NCI-H748 (cell line): ENCODE results near the gene ZNF160.
"Not testable (repeated sequence)": the region's sequence is repeated elsewhere in the genome, so short reads cannot be mapped to it uniquely, and the experiment has no call there.

Experiments
- DNase-seq: peaks from one replicate; lab custom pipeline; 2025; ENCODE audit not compliant: unreplicated experiment; lab: John Stamatoyannopoulos, UW

The ZNF160 gene

GRCh38 chr19:53103234-53104203 is at the start of gene ZNF160:
Gene ZNF160, minus strand, starts transcription at chr19:53103422. Its CDS starts 17,146 bp downstream, at chr19:53086276.
- peak; percentile 98 for DNase-seq

DNA sequence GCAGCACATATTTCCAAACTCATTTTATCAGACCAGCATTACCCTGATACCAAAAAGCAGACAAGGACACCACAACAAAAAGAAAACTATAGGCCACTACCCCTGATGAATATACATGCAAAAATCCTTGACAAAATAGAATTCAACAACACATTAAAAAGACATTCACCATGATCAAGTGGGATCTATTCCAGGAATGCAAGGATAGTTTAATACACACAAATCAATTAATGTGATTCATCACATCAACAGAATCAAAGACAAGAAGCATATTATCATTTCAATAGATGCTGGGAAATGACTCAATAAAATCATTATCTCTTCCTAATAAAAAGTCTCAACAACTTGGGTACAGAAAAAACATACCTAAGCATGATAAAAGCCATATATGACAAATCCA is 44.4 kb upstream of the ZNF160 start:
- no peak for DNase-seq

DNA sequence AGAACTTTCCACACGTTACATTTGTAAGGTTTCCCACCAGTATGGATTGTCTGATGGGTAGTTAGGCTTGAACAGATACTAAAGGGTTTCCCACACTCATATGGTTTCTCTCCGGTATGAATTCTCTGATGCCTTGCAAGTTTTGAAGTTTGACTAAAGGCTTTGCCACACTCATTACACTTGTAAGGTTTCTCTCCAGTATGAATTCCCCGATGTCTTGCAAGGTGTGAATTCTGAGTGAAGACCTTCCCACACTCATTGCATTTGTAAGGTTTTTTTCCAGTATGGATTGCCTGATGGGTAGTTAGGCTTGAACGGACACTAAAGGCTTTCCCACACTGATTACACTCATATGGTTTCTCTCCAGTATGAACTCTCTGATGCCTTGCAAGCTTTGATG is 37.1 kb upstream of the ZNF160 start:
- no peak for DNase-seq

- DNase-seq: no peak
These were observed 33.2 kb upstream of the ZNF160 start for GRCh38 chr19:53136432-53136831.

- DNase-seq: peak; percentile 89
These were observed 29.1 kb upstream of the ZNF160 start, which contains the start of gene ZNF415 for GRCh38 chr19:53132141-53132991. Gene ZNF415, minus strand, starts transcription at chr19:53132910. Its CDS starts 10,234 bp downstream, at chr19:53122676.

- DNase-seq: no peak
These were observed 28.5 kb upstream of the ZNF160 start for GRCh38 chr19:53131727-53132126.

GRCh38 chr19:53131085-53131590 is 27.9 kb upstream of the ZNF160 start:
- DNase-seq: no peak

GRCh38 chr19:53130506-53130905 is 27.3 kb upstream of the ZNF160 start:
- DNase-seq: no peak

DNA sequence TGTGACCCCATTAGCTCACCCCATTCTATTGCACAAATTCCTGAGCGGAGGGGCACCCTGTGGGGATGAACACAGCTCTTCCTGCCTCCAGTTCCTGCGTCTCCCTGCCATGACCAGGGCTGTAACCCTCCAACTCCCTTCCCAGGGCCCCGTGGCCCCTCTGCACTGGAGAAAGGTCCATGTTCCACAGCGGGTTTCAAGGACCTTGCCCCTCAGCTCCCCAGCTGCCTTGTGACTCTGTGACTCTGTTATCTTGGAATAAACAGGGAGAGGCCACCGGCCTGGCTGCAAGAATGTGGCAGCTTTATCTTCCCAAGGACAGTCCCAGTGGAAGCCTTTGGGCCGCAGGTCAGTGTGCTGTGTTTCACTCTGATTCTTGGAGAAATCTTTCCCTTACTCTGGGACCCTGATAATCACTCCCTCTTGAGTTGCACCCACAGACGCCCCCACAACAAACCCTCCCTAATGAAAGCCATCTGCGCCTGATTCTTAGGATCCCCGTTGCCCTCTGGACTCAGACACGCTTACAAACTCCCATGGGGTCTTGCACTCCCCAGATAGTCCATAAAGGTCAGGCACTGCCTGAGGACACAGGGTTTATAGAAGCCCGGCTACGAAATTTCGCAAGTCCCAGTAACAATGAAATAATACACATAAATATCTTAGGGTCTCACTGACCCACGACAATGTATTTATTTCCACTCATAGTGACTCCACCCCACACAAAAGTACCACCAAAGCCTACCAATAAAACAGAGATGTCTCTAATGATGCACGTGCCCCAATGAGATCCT is 23.7 kb upstream of the ZNF160 start:
- not testable (repeated sequence) for DNase-seq

DNA sequence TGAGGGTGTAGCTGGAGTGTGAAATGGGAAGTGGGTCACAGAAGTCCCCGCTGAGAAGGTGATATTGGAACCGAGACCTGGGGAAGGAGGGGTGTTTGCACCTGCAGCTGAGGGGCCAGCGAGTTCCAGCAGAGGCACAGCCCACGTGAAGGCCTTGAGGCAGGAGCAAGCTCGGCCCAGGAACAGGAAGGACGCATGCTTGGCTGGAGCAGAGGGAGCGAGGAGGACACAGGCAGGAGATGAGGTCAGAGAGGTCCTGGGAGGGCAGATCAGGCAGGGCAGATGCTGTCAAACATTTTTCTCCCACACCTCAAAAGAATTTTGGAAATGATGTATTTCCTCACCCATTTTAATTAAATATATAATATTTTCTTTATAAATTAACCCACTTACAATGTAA is 20.2 kb upstream of the ZNF160 start:
- DNase-seq: no peak

DNA sequence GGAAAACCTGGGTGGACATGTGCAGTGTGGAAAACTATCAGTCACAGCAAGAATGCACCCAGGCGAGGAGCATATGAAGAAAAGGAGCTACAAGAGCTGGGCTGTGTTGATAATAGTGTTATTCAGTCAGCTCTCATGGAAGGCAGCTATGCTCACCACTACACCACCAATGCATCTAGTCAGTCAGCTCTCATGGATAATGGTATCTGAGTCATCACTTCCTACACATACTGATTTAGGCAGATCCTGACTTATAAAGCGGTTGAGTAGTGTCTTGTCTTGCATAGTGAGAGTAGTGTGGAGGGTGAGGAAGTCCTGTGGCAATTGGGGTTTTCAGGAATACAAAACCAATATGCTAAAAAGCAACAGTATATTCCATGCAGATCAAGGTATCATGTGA is 9.1 kb upstream of the ZNF160 start:
- DNase-seq: no peak

GRCh38 chr19:53109527-53109926 is 6.3 kb upstream of the ZNF160 start:
- no peak for DNase-seq

GRCh38 chr19:53102756-53103233 is 427 bp downstream of the ZNF160 start:
- DNase-seq: peak; percentile 60

DNA sequence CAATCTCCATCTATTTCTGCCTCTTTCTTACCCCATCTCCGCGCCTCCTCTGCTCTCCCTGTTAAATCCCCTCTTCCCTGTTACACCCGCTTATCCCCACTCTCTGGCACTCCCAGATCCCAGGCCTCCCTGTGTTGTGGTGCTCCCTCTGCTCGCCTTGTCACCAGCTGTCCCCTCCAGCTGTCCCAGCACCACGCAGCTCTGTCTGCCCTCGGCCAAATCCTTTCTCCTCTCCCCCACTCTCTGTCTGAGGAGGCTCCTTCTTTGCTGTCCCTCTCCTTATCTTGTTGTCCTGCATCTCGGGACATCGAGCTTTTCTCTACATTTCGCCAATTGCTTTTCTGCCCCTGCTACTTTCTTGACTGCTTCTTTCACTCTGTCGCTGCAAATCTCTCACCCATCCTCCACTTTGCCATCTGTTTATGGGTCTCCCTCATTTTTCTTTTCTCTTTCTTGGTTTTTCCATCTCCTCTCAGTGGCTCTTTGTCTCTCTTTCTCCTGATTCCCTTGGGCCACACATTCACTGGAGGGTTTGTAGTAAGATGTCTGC is 941 bp downstream of the ZNF160 start:
- peak; percentile 23 for DNase-seq

DNA sequence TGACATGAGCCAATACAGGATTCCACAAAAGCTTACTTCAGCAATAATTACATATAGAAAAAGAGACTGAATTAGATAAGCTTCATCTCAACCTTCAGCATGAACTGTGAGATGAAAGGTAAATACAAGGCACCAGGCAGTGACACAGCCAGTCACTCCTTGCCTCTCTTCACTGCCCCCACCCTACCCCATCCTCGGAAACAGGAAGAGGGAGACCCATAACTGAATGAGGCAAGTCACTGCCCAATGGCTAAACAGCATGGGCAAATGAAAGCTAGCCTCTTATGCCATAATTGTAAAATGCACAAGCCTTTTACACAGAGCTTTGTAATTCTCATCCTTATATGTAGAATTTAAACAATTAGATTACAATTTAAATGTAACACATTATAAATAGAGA is 1.7 kb downstream of the ZNF160 start:
- peak; percentile 4 for DNase-seq

GRCh38 chr19:53098570-53098969 is 4.7 kb downstream of the ZNF160 start:
- DNase-seq: not testable (repeated sequence)

GRCh38 chr19:53096982-53097690 is 6.1 kb downstream of the ZNF160 start:
- DNase-seq: not testable (repeated sequence)

DNA sequence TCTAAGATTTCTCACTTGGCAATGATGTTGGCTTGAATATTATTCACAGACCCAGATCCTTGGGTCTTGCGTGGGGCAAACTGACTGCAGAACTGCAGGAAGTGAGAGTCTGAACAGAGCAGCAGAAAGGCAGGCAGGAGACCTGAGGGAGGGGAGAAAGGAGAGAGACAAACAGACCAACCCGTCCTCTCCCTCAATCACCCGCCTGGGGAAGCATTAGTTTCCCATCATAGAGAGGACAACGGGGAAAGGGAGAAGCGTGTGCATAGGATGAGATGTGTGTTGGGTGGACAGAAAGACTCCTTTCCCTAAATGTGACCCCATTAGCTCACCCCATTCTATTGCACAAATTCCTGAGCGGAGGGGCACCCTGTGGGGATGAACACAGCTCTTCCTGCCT is 6.6 kb downstream of the ZNF160 start:
- DNase-seq: not testable (repeated sequence)

DNA sequence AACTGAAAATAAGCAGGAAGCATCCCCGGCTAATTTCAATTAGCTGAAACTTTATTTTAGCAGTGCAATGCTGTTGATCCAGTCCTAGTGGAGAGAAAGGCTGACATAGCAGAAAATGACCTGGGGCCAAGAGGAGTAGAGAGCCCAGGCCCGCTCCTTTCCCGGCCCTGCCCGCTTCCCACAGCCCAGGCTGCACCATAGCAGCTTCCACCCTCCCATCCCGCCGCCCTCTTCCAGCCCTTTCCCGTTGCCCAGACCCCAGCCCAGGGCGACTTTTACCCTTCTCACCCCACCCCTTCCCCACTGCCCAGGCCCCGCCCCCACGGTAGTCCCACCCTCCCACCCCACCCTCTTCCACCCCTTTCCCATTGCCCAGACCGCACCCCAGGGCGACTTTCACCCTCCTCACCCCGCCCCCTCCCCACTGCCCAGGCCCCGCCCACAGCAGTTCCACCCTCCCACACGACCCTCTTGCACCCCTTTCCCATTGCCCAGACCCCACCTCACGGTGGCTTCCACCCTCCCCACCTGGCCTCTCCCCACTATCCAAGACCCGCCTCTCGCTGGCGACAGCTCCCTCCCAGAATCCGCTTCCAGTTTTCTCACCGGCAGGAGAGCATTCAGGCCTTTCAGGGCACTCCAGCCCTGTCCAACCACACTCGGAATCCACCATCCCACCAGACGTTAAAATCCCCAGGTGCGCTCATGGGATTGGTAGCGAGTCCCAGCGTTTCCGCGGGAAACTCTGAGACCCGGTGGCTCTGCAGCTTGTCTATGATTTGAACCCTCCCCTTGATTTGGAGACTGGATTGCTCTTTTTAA is 8.3 kb downstream of the ZNF160 start:
- no peak for DNase-seq
